GM20431 (cell line): ENCODE measurements around the gene BLOC1S6.
"Not testable (repeated sequence)": the region's sequence is repeated elsewhere in the genome, so short reads cannot be mapped to it uniquely, and the experiment has no call there.

Source experiments
- in situ Hi-C: fragments of 300-500 bp; cut with MseI, MboI; formaldehyde crosslinking; loops from one replicate; pipeline ENCODE4 v1.15.0; 2020; ENCODE audit warnings: low sequenced_read_pairs; ENCODE audit not compliant: unreplicated experiment

Gene BLOC1S6

GRCh38 chr15:45635763-45636292, 48.6 kb downstream of the BLOC1S6 start:
- in situ Hi-C loops, result no loop called here

GRCh38 chr15:45637141-45637540, 50.0 kb downstream of the BLOC1S6 start:
- in situ Hi-C loops, result no loop called here

DNA sequence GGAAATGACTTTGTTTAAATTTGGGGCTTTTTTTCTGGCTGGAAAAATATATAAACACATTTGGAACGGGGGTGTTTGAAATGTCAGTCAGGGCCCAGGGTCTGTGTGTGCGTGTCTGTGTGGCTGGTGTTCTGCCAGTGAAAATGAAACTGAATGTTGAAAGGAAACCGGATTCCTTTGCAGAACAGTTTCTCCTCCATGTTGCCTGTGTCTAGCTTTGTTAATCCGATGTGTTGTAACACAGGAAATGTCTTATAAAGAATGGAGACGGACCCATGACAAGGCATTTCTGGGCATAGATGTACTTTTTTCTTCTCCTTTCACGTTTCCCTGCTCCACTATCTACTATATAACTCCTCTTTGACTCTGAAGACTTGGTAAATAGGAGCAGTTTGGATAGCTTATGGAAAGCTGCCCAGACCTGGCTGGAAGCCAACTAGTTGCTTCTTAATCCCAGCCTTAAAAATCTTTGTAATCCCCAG, 50.4 kb downstream of the BLOC1S6 start:
- in situ Hi-C loops, result no loop called here

DNA sequence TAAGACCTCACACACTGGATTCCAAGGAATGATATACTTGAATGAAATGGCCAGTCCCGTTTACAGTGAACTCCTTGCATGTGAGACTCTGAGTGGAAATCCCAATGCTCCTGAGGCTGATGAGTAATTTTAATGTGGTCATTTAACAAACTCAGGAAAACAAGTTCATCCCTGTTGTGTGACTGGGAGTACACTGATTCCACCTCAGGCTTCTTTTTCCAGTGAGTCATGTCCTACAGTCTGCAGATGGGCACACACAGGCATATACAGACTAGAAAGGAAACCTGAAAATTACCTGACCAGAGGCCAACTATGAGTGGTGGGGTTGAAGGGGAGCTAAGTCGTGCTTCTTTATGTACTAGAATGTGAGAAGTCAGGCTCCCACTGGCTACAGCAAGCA, 53.4 kb downstream of the BLOC1S6 start:
- in situ Hi-C loops, result no loop called here

DNA sequence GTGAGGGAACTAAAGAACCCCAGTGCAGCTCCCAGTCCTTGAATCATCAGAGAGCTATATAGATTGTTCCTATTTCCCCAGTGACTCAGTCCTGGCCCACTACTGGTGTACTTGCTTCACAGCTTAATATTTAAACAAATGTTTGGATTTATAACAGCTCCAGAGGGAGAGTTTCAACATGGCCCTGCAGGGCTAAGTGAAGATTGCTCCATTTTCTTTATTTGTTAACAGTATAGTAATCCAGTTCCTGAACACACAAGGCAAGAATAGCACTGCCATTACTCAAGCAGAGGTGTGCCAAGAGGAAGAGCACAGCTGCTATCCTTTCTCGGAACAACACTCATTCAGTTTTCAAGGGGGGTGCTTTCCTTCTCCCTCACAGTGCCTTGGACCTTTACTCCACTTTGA, 54.2 kb downstream of the BLOC1S6 start:
- in situ Hi-C loops, result no loop called here

DNA sequence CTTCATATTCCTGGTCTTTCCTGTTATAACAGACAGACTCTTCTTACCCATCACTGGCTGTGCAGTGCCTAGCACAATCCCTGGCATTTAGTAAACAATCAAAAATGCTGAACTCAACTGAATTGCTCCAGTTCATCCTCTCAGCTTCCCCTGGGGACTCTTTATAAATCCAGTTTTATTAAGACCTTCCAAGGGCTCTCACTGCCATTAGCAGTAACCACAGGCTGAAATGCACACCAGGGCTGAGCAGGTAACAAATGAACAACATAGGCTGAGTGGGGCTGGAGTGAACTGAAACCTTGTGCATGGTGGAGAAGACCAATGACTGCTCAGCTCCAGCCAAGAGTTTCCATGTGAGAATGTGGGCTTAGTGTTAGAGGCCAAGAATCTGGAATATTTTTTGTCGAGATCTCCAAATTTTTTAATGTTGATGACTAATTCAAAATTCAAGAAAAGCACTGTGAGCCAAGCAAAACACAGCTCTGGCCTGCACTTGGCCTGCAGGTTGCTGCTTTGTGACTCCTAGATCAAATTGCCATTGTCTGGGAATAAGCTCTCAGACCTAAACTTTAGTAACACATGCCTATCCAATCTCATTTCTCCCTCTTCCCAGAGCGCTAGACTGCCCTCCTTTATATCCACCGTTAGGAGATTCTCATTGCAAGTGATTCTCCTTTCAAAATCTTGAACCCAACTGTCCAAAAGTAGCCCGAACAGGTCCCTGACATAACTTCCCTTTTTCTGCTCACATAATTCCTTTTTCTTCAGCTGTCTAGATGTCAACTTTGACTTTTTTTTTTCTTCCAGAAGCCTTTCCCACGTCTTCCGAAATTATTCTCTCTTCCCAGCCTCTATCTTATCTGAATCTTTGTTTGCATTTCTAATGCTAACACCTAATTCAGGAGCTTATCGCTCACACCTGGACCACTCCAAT, 55.1 kb downstream of the BLOC1S6 start:
- in situ Hi-C loops, result no loop called here

- in situ Hi-C loops, result no loop called here
Measured at GRCh38 chr15:45644437-45644836, 57.3 kb downstream of the BLOC1S6 start.

DNA sequence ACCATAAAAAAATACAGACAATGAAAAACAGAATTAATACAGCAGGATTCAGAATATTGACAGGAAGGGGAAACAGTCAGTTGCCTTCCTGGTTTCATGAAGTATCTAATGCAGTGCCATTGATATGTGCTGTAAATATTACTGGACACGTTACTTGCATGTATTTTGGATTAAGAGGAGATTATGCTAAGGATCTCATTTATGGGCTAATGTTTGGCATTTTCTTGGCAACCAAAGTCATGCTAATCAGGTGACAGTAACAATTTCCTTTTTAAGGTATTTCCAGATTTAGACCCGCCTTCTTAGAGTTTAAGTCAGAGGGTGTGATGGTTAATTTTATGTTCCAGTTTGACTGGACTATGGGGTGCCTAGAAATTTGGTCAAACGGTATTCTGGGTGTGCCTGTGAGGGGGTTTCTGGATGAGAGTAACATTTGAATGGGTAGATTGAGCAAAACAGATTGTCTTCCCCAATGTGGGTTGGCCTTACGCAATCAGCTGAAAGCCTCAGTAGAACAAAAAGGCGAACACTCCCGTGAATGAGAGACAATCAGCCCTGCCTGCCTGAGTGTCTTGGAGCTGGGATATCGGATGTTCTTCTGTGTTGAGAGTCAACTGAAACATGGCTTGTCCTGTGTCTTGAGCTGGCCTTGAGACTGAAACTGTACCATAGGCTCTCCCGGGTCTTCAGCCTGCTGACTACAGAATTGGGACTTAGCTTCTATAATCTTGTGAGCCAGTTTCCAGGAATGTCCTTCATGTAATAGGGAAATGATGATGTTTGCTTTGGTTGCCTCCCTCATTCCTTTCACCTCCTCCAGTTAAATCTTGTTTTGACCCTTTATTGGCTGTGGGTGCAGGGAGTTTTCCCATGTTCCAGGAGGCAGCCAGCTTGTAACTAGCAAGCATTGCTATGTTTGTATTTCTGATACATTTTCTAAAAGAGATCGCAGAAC, 58.1 kb downstream of the BLOC1S6 start:
- in situ Hi-C loops, result no loop called here

DNA sequence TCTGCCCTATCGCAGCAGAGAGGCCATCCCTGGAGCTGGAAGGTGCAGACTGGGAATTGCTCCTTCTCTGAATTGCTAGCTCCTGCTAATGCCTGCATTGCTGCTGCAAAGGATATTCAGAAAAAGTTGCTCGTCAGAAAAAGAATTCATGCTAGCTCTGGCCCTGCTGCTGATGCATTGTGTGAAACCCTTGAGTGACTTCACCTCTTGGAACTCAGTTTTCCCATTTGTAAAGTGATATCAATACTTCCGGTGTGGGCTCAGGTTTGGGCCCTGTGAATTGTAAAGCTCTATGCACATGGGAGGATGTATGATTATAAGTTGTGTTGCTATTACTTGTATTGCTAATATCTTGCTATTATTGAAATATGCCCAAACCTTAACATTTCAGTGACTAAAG, 59.0 kb downstream of the BLOC1S6 start:
- in situ Hi-C loops, result no loop called here

- in situ Hi-C loops, result no loop called here
Measured at GRCh38 chr15:45647828-45648227, 60.6 kb downstream of the BLOC1S6 start.

DNA sequence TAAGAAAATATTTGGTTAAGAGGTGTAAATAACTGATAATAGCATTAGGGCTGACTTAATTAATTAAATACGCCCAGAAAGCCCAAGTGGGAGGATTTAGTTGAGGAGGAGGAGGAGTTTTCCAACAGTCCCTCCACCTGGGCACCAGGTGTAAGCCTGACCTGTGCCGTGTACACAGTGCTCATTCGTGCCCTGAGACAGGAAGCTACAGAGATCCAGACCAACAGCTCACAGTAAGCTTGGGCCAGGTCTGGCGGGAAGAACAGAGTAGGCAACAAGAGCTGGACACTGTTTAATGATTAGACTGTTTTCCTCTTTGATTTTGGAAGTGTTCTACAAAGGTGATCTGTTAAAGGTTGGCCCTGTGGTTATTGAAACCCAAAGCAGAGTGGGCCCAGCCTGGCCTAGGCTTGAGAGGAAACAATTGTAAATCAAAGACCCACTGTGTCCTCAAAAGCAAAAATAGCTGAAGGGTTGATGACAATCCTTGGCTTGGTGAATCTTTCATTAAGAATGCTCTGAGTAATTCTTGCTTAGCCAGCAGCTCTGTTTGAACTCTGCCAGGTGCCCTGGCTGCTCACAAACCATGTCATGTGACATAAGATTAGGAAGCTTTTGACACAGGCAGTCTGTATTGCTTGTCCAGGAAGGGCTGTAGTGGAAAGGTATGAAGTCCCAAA, 61.5 kb downstream of the BLOC1S6 start:
- in situ Hi-C loops, result no loop called here

- in situ Hi-C loops, result not testable (repeated sequence)
Measured at GRCh38 chr15:45650007-45650406, 62.8 kb downstream of the BLOC1S6 start.

- in situ Hi-C loops, result no loop called here
Measured at GRCh38 chr15:45650889-45651525, 63.8 kb downstream of the BLOC1S6 start.

- in situ Hi-C loops, result no loop called here
Measured at GRCh38 chr15:45653702-45654424, 66.7 kb downstream of the BLOC1S6 start.

DNA sequence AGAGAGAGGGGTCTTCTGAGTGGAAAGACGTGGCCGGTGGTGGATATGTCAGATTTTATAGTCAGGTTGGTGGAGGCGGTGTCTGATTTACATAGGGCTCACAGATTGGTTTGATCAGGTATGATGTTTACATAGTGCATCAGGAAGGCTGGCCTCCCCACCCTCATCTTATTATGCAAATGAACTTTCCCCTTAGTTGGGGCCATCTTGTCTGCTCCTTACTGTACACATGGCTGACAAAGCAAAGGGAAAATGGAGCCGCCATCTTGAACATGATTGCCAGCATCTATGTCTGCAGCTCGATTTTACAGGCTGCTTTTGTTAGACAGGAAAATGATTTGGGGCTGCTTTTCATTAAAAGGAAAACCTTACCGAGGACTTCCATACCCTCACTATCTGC, 67.6 kb downstream of the BLOC1S6 start:
- in situ Hi-C loops, result no loop called here

GRCh38 chr15:45657254-45657653, 70.1 kb downstream of the BLOC1S6 start:
- in situ Hi-C loops, result no loop called here

DNA sequence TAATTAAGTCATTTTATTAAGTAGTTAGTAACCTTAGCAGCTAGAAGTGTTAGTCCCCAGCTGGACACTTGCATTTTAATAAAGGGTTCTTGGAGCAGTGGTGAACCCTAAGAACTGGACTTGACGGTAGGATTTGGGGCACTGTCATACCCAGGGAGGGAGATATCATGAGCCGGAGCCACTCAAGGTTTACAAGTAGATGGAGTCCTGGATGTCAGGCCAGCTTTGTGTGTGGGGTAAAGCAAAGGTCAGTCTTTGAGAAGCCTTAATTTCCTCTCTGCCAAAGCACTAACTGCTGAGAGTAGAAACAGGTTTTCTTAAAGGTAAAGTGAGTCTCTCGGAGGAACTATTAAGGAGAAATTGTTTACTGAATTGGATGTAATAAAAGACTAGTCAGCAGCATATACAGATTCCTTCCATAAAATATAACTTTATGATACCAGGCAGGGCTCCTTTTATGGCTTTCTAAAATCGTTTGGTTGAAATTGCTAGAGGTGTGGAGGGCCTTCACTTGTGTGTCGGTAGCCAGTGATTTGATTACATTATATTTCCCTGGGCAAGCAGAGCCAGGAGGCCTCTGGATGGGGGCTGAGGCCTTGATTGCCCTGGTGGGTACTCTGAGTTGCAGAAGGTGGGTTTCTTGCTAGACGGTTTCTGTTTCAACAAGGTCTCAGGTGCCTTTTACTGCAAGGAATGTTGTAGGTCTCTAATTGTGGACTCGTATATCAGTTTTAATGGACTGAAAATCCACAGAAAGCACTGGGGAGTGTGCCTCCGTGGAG, 70.8 kb downstream of the BLOC1S6 start:
- in situ Hi-C loops, result no loop called here
